Peyer's patch (tissue), 4 donors: Measurements from ENCODE around the gene PIP5K1B.

Experiments
- CTCF ChIP-seq, 6 experiments: fragments of 450-650 bp in 4 of 6; fragments of 200-600 bp in 2 of 6; sonication (generic) in 1 of 6; IDR thresholded peaks; one replicate each; pipeline ENCODE4 v1.5.1; 2017 to 2019; ENCODE audit warnings: antibody characterized with exemption in 6 of 6, mild to moderate bottlenecking in 3 of 6, moderate library complexity in 1 of 6
- POLR2A ChIP-seq, 2 donors: fragments of 450-650 bp; IDR thresholded peaks; one replicate each; pipeline ENCODE4 v1.5.1; 2017; ENCODE audit warnings: antibody characterized with exemption in 2 of 2, mild to moderate bottlenecking in 2 of 2, moderate library complexity in 2 of 2

GRCh38 chr9:68762570-68762969 lies 57.5 kb downstream of the PIP5K1B start:
- TF ChIP-seq CTCF (IDR thresholded peaks at IDR 0.05), result no peak
- TF ChIP-seq POLR2A (IDR thresholded peaks at IDR 0.05), result no peak
